OCI-LY1 (cell line): ENCODE data around the gene SLC9A7.

ENCODE experiments used
- EZH2 ChIP-seq: fragments of 200-600 bp; sonication (generic), shearing (Covaris generic); IDR thresholded peaks from 2 replicates; pipeline ENCODE4 v1.8.0; 2017; ENCODE audit warnings: borderline replicate concordance, mixed run types, mild to moderate bottlenecking, antibody characterized with exemption, low read length, moderate library complexity, mixed read lengths
- TF ChIP-seq, protein P1 (sequence below): fragments of 200-600 bp; sonication (generic), shearing (Covaris generic); IDR thresholded peaks from 2 replicates; pipeline ENCODE4 v1.5.1; 2017; ENCODE audit warnings: mild to moderate bottlenecking, antibody characterized with exemption, low read length, moderate library complexity, mixed read lengths

DNA sequence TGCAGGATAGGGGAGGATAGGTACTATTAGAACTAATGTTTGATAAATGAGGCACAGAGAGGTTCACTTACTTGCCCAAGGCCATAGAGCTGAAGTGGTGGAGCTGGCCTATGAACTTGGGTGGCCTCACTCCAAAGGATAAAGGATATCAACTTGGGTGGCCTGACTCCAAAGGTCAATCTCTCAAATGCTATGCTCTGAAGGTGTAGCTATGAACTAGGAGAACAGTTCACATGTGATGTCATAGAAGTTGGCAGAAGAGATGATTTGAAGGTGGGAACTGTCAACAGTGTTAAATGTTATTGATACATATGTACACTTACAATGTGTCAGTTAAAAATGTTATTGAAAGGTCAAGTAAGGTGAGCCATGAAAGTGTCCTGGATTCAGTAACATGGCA, 191.5 kb downstream of the SLC9A7 start:
- TF ChIP-seq, protein P1, sequence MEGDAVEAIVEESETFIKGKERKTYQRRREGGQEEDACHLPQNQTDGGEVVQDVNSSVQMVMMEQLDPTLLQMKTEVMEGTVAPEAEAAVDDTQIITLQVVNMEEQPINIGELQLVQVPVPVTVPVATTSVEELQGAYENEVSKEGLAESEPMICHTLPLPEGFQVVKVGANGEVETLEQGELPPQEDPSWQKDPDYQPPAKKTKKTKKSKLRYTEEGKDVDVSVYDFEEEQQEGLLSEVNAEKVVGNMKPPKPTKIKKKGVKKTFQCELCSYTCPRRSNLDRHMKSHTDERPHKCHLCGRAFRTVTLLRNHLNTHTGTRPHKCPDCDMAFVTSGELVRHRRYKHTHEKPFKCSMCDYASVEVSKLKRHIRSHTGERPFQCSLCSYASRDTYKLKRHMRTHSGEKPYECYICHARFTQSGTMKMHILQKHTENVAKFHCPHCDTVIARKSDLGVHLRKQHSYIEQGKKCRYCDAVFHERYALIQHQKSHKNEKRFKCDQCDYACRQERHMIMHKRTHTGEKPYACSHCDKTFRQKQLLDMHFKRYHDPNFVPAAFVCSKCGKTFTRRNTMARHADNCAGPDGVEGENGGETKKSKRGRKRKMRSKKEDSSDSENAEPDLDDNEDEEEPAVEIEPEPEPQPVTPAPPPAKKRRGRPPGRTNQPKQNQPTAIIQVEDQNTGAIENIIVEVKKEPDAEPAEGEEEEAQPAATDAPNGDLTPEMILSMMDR = no peak
- no peak for TF ChIP-seq EZH2
